Uterus (tissue), 4 donors: ENCODE results near the gene DNMT1. TPM values are rescaled to one million over a fixed set of nuclear protein-coding genes. Genes with fewer than 3 reads are reported as not detected.

ENCODE experiments used
- DNase-seq, 2 donors: peaks; one replicate each; pipeline ENCODE4 v3.0.0-alpha.2; 2019 to 2020
- H3K27ac ChIP-seq, 2 donors: fragments of 200-600 bp; sonication (generic); 1 replicate in 1 of 2; 2 replicates in 1 of 2; pipeline ENCODE4 v1.5.1; 2016 to 2018
- H3K27me3 ChIP-seq, 2 donors: fragments of 200-600 bp; sonication (generic); one replicate each; pipeline ENCODE4 v1.5.1; 2018 to 2019; ENCODE audit warnings: control low read depth in 1 of 2
- H3K36me3 ChIP-seq, 2 donors: fragments of 200-600 bp; sonication (generic); one replicate each; pipeline ENCODE4 v1.5.1; 2019; ENCODE audit warnings: control low read depth in 1 of 2
- H3K4me1 ChIP-seq, 2 donors: fragments of 200-600 bp; sonication (generic); one replicate each; pipeline ENCODE4 v1.5.1; 2018 to 2019; ENCODE audit warnings: control low read depth in 1 of 2
- H3K4me3 ChIP-seq, 2 donors: fragments of 200-600 bp; sonication (generic); 1 replicate in 1 of 2; 2 replicates in 1 of 2; pipeline ENCODE4 v1.5.1; 2018 to 2019; ENCODE audit warnings: mild to moderate bottlenecking in 1 of 2
- H3K9me3 ChIP-seq, 2 donors: fragments of 200-600 bp; sonication (generic); one replicate each; pipeline ENCODE4 v1.5.1; 2019; ENCODE audit warnings: control low read depth in 1 of 2
- CTCF ChIP-seq, 4 experiments: fragments of 200-600 bp in 2 of 4; fragments of 450-650 bp in 2 of 4; sonication (generic) in 2 of 4; IDR thresholded peaks; one replicate each; pipeline ENCODE4 v1.5.1; 2016 to 2019; ENCODE audit warnings: antibody characterized with exemption in 4 of 4, mild to moderate bottlenecking in 2 of 4, moderate library complexity in 1 of 4
- POLR2A ChIP-seq, 2 donors: fragments of 450-650 bp; IDR thresholded peaks; one replicate each; pipeline ENCODE4 v1.6.1; 2016; ENCODE audit warnings: antibody characterized with exemption in 2 of 2, mild to moderate bottlenecking in 1 of 2, moderate library complexity in 1 of 2
- intact Hi-C: fragments of 100-400 bp; cut with DNase I; formaldehyde crosslinking; loops from one replicate; pipeline ENCODE4 v1.15.1; 2023; ENCODE audit warnings: low total_unique reads
- total RNA-seq, 4 donors: library from RNA; depleted of rRNA in 3 of 4; stranded (reverse); fragments of >200 nt in 3 of 4; gene quantifications; one replicate each; pipeline versions ENCODE4 v1.1.0 to v1.2.4, GENCODE V29; 2014 to 2023
- donor health status: DM: yes; HTN: yes; CAD: no.

The DNMT1 gene
- total RNA-seq, 4 donors from 2014 or later, result 37.6 to 134 (median 67.9) TPM

- no peak for DNase-seq
- Histone ChIP-seq H3K27ac (no peak overlapping the region), H3K4me1 (no peaks in the 10 kb centered on the region), H3K27me3 (no peaks in the 10 kb centered on the region), H3K36me3 (no peaks in the 10 kb centered on the region), H3K9me3 (no peaks in the 10 kb centered on the region), H3K4me3 (no peak overlapping the region)
- TF ChIP-seq CTCF (IDR thresholded peaks at IDR 0.05), result no peak
- TF ChIP-seq POLR2A (IDR thresholded peaks at IDR 0.05), result no peak
- intact Hi-C loops, result no loop called here
Measured at GRCh38 chr19:10151521-10151920, 43.2 kb downstream of the DNMT1 start.

- no peak overlapping the region for H3K27ac ChIP-seq
- H3K9me3 ChIP-seq, result no peaks in the 10 kb centered on the region
- TF ChIP-seq POLR2A (IDR thresholded peaks at IDR 0.05) (no peak), CTCF (IDR thresholded peaks at IDR 0.05) (no peak)
- intact Hi-C loops, result no loop called here
- no peak for DNase-seq
- H3K4me1 ChIP-seq, result no peaks in the 10 kb centered on the region
- H3K4me3 ChIP-seq, result no peak overlapping the region
- H3K36me3 ChIP-seq, result no peaks in the 10 kb centered on the region
- H3K27me3 ChIP-seq, result no peaks in the 10 kb centered on the region
Measured at GRCh38 chr19:10149427-10149826, 45.3 kb downstream of the DNMT1 start.

GRCh38 chr19:10146142-10146541 lies 48.6 kb downstream of the DNMT1 start:
- Histone ChIP-seq H3K36me3 (no peaks in the 10 kb centered on the region), H3K4me1 (no peaks in the 10 kb centered on the region), H3K4me3 (no peak overlapping the region), H3K27me3 (no peaks in the 10 kb centered on the region), H3K9me3 (no peaks in the 10 kb centered on the region), H3K27ac (no peak overlapping the region)
- DNase-seq, result no peak
- no peak for TF ChIP-seq CTCF (IDR thresholded peaks at IDR 0.05)
- TF ChIP-seq POLR2A (IDR thresholded peaks at IDR 0.05), result no peak
- intact Hi-C loops, result no loop called here

- Histone ChIP-seq H3K27ac (no peak overlapping the region), H3K4me3 (no peak overlapping the region), H3K4me1 (no peaks in the 10 kb centered on the region), H3K27me3 (no peaks in the 10 kb centered on the region), H3K36me3 (no peaks in the 10 kb centered on the region), H3K9me3 (no peaks in the 10 kb centered on the region)
- TF ChIP-seq POLR2A (IDR thresholded peaks at IDR 0.05) (no peak), CTCF (IDR thresholded peaks at IDR 0.05) (no peak)
- DNase-seq, result no peak
- intact Hi-C loops, result no loop called here
Measured at GRCh38 chr19:10145031-10145430, 49.7 kb downstream of the DNMT1 start.

GRCh38 chr19:10144361-10144760 lies 50.4 kb downstream of the DNMT1 start:
- no peaks in the 10 kb centered on the region for H3K4me1 ChIP-seq
- TF ChIP-seq POLR2A (IDR thresholded peaks at IDR 0.05) (no peak), CTCF (IDR thresholded peaks at IDR 0.05) (no peak)

More at GRCh38 chr19:10144361-10144760, 50.4 kb downstream of the DNMT1 start:
- no peaks in the 10 kb centered on the region for H3K27me3 ChIP-seq
- intact Hi-C loops, result no loop called here
- H3K4me3 ChIP-seq, result no peak overlapping the region
- H3K36me3 ChIP-seq, result no peaks in the 10 kb centered on the region
- H3K27ac ChIP-seq, result no peak overlapping the region
- no peaks in the 10 kb centered on the region for H3K9me3 ChIP-seq
- DNase-seq, result no peak
